GF-D8 (cell line): ENCODE measurements around the gene DDX60.
"Not testable (repeated sequence)": the region's sequence is repeated elsewhere in the genome, so short reads cannot be mapped to it uniquely, and the experiment has no call there.

Experiments
- DNase-seq: peaks from one replicate; lab custom pipeline; 2025; lab: John Stamatoyannopoulos, UW

The DDX60 gene

GRCh38 chr4:168303430-168303829 is 15.1 kb downstream of the DDX60 start:
- DNase-seq, result not testable (repeated sequence)

- DNase-seq, result no peak
These were observed 25.1 kb downstream of the DDX60 start for GRCh38 chr4:168293386-168293975.

GRCh38 chr4:168291242-168291641 is 27.3 kb downstream of the DDX60 start:
- no peak for DNase-seq

GRCh38 chr4:168285850-168286249 is 32.7 kb downstream of the DDX60 start:
- not testable (repeated sequence) for DNase-seq

- DNase-seq, result no peak
These were observed 39.0 kb downstream of the DDX60 start for GRCh38 chr4:168279556-168279955.

- DNase-seq, result no peak
These were observed 42.7 kb downstream of the DDX60 start for GRCh38 chr4:168275836-168276235.

- DNase-seq, result no peak
These were observed 43.7 kb downstream of the DDX60 start for GRCh38 chr4:168274871-168275270.

GRCh38 chr4:168273838-168274237 is 44.7 kb downstream of the DDX60 start:
- no peak for DNase-seq

- DNase-seq, result no peak
These were observed 46.1 kb downstream of the DDX60 start for GRCh38 chr4:168272488-168272887.

- DNase-seq, result no peak
These were observed 48.7 kb downstream of the DDX60 start for GRCh38 chr4:168269896-168270295.

- DNase-seq, result no peak
These were observed 53.2 kb downstream of the DDX60 start for GRCh38 chr4:168265327-168265726.

- DNase-seq, result no peak
These were observed 53.6 kb downstream of the DDX60 start for GRCh38 chr4:168264903-168265302.

- no peak for DNase-seq
These were observed 55.5 kb downstream of the DDX60 start for GRCh38 chr4:168263039-168263438.

- DNase-seq, result no peak
These were observed 59.5 kb downstream of the DDX60 start for GRCh38 chr4:168259096-168259495.

- DNase-seq, result no peak
These were observed 60.8 kb downstream of the DDX60 start for GRCh38 chr4:168257768-168258167.

GRCh38 chr4:168248176-168248710 is 70.3 kb downstream of the DDX60 start:
- no peak for DNase-seq

GRCh38 chr4:168247603-168248002 is 70.9 kb downstream of the DDX60 start:
- no peak for DNase-seq

- DNase-seq, result no peak
These were observed 76.6 kb downstream of the DDX60 start for GRCh38 chr4:168241953-168242352.

- DNase-seq, result no peak
These were observed 77.7 kb downstream of the DDX60 start for GRCh38 chr4:168240821-168241220.

GRCh38 chr4:168221301-168221700 is 97.3 kb downstream of the DDX60 start:
- no peak for DNase-seq

- no peak for DNase-seq
These were observed 97.7 kb downstream of the DDX60 start for GRCh38 chr4:168220893-168221292.

- no peak for DNase-seq
These were observed 99.9 kb downstream of the DDX60 start for GRCh38 chr4:168218645-168219044.

- DNase-seq, result not testable (repeated sequence)
These were observed 105.0 kb downstream of the DDX60 start for GRCh38 chr4:168213511-168213910.

GRCh38 chr4:168212656-168213055 is 105.9 kb downstream of the DDX60 start:
- DNase-seq, result no peak
